HG02588 (cell line): ENCODE results near the gene LDAH.

Source experiments
- ATAC-seq: cut with Tn5 transposase; IDR thresholded peaks from one replicate; pipeline ENCODE4 v1.9.1; 2021; ENCODE audit warnings: mild to moderate bottlenecking, moderate library complexity; ENCODE audit not compliant: unreplicated experiment

Gene LDAH

GRCh38 chr2:20687260-20687832, 135.6 kb downstream of the LDAH start:
- no peak for ATAC-seq

- no peak for ATAC-seq
Measured at GRCh38 chr2:20684581-20685063, 138.3 kb downstream of the LDAH start.

GRCh38 chr2:20682167-20682920, 140.6 kb downstream of the LDAH start:
- ATAC-seq = no peak

GRCh38 chr2:20680744-20681375, 142.0 kb downstream of the LDAH start:
- no peak for ATAC-seq

GRCh38 chr2:20678780-20679179, 144.1 kb downstream of the LDAH start:
- ATAC-seq = no peak

GRCh38 chr2:20678086-20678395, 144.9 kb downstream of the LDAH start:
- no peak for ATAC-seq

GRCh38 chr2:20677301-20678085, 145.4 kb downstream of the LDAH start:
- no peak for ATAC-seq

- peak; percentile 41 for ATAC-seq
Measured at GRCh38 chr2:20676353-20677215, 146.3 kb downstream of the LDAH start.

- peak; percentile 74 for ATAC-seq
Measured at GRCh38 chr2:20675701-20676352, 147.1 kb downstream of the LDAH start.

GRCh38 chr2:20674974-20675679, 147.8 kb downstream of the LDAH start:
- ATAC-seq = no peak

- ATAC-seq = no peak
Measured at GRCh38 chr2:20674309-20674965, 148.5 kb downstream of the LDAH start.

GRCh38 chr2:20673686-20674308, 149.1 kb downstream of the LDAH start:
- ATAC-seq = no peak

GRCh38 chr2:20672201-20672951, 150.5 kb downstream of the LDAH start:
- ATAC-seq = no peak

GRCh38 chr2:20671736-20672080, 151.2 kb downstream of the LDAH start:
- ATAC-seq = no peak

GRCh38 chr2:20671036-20671735, 151.7 kb downstream of the LDAH start:
- ATAC-seq = no peak

GRCh38 chr2:20670315-20671035, 152.4 kb downstream of the LDAH start:
- no peak for ATAC-seq
